GDM1 (cell line): Measurements from ENCODE around the gene TSPEAR.
"Not testable (repeated sequence)": the region's sequence is repeated elsewhere in the genome, so short reads cannot be mapped to it uniquely, and the experiment has no call there.

Experiments
- DNase-seq: peaks from one replicate; lab custom pipeline; 2025; lab: John Stamatoyannopoulos, UW

TSPEAR gene

DNA sequence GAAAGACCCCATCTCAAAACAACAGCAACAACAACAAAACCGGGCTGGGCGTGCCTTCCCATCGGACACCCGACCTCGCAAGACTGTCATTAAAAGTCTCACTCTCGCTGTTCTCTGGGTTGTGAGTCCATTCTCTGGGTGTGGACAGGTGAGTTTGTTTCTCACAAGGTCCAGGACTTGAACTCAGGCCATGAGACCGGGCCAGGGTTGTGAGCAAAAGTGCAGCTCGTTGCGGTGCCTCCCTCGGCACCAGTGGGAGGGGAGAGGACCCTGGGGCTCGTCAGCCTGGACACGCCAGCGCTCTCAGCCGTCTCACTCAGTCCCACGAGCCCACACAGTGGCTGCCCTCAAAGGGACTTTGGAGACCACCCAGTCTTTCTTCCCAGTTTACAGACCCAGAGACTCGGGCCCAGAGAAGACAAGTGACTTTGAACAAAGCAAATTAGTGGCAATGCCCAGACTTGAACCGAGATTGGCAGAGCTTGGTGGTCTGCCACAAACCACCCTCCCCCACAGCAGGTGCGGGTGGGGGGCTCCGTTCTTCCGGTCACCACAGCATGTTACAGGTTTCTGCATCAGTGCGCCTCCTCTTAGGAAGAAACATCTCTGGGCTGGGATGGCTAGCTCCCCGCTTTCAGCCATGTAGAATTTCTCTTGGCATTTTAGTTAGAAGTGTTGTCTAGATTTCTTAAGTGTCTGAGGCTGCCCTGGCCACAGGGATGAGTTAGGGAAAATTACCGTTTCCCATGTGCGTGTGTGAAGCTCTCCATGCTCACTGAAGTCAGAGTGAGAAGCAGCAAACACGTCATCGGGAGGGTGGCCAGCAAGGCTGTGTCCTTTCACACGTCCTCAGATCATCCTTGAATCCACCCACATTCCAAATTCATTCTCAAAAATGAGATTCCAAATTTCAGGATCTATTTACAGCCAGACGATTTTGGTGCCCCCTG is 227.8 kb downstream of the TSPEAR start:
- DNase-seq, result no peak

DNA sequence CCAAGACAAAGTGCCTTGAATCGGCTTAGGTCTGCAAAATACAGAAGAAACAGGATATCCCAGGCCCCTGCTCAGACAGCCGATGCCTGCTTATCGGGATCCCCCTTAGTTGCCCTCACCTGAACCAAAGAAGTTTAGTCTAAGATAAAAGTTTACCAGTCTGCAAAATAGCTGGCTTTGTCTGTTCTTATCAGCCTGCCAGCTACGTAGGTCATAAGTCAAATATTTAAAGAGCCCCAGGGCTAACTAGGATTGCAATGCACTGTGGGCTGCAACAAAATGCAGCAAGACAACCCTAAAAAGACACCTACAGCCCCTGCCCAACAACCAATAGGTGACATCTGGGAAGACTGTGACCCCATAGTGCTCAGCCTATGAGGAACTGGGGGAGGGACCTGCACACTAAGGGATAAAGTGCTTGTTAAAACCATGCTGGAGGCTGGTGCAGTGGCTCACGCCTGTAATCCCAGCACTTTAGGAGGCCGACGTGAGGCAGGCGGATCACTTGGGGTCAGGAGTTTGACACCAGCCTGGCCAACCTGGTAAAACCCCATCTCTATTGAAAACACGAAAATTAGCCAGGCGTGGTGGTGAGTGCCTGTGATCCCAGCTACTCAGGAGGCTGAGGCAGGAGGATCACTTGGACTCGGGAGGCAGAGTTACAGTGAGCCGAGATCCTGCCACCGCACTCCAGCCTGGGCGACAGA is 228.6 kb downstream of the TSPEAR start:
- no peak for DNase-seq

DNA sequence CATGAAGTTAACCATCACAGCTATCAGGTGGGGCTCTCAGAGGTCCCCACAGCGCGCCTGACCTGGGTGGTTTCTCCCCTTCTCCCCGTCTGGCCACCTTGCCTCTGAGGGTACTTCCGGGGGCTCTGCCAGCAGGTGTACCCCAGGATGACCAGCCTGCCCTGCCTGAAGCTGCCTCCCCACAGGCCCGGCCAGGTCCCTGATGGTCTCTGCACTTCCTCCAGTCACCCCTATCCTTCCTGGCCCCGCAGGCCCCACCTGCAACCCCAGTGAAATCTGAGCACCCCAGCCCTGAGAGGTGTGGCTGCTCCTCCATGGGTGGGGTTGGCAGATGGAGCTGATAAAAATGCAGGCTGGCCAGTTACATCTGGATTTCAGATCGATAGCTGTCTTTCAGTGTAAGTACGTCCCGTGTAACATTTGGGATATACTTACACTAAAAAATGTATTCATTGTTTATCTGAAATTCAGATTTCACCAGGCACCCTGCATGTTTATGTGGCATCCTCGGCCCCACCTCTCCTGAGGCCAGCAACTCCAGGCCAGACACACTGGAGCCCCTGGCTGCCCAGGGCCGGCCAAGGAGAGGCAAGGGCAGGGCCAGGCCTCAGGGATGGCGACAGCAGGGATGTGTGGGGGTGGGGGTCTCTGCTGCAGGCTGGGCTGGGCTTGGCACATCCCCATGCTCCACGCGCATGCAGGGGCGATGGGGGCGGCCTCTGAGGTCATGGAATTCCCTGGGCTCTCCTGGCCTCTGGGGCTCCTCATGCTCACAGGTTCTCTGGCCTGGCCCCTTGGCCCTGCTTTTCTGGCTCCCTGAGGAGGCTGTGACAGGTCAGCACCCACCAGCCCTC is 230.9 kb downstream of the TSPEAR start:
- no peak for DNase-seq

DNA sequence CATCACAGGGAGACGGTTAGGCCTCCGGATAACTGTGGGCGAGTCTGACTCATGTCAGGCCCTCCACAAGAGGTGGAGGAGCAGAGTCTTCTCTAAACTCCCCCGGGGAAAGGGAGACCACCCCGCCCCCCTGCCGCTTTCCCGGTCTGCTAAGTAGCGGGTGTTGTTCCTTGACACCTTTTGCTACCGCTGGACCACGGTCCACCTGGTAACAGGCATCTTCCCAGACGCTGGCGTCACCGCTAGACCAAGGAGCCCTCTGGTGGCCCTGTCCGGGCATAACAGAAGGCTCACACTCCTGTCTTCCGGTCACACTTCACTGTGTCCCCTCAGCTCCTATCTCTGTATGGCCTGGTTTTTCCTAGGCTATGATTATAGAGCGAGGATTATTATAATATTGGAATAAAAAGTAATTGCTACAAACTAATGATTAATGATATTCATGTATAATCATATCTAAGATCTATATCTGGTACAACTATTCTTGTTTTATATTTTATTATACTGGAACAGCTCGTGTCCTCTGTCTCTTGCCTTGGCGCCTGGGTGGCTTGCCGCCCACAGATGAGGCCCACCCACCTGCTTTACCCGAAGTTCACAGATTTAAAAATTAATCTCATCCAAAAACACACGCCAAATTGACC is 231.7 kb downstream of the TSPEAR start:
- DNase-seq, result not testable (repeated sequence)

DNA sequence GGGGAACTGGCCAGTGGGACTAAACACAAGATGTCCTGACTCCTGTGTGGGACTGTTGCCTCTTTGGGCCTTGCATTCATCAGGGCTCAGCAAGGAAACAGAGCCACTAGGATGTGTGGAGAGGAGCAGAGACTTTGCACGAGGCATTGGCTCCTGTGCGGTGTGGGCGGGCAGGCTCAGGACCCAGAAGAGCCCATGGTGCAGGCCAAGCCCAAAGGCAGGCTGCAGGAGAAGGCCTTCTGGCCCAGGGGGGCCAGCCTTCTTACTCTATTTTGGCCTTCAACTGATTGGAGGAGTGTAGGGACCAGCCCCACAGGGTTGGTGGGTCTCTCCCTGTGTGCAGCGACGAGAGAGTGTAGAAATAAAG is 232.6 kb downstream of the TSPEAR start:
- no peak for DNase-seq

DNA sequence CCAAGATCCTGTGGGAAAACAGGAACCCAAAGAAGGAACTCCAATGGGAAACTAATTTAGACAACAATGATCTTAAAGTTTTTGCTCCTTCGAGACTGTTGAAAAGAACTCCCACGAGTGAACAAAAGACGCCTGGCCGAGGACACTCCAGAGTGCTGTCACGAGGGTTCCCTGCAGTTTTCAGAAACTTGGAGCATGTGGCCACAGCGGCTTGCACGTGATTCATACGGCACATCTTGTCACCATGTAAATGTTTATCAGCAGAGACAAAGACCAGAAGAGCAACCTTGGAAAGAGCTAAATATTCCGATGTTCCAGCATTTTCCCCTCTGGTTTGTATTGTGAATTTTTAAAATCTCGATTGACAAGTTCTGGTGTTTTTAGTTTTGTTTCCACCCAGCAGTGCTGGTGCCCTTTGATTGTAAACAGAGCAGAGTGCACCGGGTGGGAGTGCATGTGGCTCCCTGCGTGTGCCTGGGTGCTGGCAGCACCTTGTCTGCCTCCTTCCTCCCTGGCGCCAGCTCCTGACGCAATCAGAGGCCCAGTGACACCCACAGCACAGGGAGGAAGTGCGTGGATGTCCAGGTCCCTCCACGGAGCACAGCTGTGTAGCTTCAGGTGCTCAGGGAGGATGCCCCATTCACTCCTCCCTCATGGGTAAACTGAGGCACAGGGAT is 233.1 kb downstream of the TSPEAR start:
- DNase-seq, result no peak

DNA sequence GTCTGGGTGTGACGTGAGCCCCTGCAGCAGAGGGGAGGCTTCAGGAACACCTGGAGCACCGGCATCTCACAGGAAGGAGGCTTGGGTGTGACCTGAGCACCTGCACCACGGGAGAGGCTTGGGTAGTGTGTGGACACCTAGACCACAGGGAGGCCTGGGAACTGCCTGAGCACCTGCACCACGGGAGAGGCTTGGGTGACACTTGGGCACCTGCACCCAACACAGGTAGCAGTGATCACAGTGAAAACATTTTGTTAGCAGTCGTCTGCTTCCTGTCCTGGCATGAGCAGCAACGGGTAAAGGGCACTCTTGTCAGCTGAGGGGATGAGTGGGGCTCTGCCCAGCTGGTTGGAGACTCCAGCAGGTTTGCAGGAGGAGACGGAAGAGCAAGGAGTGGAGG is 233.7 kb downstream of the TSPEAR start:
- no peak for DNase-seq

DNA sequence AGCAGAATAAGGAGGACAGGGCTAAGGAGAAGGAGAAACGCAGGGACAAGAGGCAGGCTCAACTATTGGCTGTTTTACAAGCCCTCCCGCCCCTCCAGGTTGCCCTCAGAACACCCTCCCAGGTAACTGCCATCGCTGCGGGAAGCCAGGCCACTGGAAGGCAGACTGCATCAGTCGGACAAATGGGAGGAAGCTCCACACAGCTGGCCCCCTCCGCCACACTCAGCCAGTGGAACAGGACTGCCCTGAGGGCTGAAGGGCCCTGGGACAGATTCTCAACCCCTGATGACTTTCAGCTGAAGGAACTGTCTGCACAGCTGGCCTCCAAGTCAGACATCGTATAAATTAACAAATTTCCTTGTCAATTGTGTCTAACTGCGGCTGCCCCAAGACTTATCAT is 234.2 kb downstream of the TSPEAR start:
- no peak for DNase-seq

DNA sequence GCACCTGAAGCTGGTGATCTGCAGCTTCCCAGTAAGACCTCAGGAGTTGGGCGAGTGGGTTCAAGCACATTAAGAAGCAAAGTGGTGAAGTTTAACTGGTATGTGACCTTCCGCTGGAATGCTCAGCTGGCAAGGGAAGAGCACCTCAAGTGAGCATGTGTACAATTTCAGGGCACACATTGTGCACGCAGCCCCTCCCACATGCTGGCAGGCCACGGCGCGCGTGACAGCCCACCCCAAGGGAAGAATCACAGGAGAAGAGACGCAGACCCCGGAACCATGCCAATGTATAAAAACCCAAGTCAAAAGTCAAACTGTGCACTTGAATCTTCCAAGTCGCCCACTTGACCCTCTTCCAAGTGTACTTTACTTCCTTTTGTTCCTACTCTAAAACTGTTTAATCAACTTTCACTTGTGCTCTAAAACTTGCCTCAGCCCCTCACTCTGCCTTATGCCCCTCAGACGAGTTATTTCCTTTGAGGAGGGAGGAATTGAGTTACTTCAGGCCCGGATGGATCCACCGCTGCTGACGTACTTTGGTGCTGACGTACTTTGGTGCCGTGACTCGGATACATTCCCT is 236.0 kb downstream of the TSPEAR start:
- DNase-seq, result no peak

DNA sequence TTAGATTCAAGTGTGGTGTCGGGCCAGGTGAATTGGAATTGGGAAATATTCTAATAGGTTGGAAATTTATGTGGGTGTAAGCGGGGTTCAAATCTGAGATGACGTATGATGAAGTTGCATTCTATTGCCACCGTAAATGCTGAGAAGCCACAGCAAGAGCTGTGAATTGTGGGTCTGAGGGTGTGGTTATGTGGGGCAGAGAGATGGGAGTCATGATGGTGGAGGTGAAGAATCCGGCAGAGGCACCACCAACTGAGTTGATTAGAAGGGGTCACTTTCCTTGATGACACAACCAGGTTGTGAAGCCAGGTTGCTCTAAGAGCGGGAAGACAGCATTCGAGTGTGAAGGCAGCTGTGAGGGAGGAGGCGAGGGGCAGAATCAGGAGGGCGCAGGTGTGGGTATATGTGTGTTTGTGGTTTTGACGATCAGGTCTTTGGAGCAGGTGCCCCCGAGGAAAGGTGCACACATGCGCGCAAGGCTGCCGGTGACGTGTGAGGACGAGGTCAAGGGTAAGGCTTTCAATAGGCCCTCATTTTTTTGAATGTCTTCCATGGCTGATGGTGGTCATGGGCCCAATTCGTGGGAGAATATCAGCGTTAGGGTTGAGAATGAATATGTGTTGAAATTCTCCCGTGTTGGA is 237.3 kb downstream of the TSPEAR start:
- DNase-seq, result no peak

DNA sequence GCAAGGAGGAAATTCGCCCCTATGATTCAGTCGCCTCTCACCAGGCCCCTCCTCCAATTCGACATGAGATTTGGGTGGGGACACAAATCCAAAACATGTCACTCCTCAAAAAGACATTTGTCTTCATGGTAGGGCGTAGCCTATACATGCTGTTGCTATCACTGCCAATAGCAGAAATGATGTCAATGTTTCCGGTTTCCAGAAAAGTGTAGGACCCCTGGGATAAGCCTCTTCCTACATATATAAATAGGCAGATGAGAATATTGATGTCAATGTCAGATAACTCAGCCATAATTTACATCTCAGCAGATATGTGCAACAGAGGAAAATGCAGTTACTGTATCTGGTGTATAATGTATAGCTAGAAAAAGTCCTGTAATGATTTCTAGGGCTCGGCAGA is 239.4 kb downstream of the TSPEAR start:
- DNase-seq, result no peak

DNA sequence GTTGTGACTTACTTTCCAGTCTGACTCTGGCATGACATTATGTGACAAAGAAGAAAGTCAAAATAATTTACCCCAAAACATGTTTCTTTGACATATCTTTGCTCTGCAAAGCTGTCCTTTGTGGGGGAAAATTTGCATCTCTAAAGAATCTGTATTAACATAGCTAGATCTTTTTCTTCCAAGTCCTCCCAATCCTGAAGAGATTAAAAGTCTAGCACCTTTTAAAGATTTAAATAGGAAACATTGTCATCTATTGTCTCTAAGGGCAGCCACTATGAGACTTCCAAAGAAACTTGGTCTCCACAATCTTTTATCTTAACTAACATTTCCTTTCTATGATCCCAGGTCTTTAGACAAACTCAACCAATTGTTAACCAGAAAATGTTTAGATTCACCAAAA is 240.0 kb downstream of the TSPEAR start:
- no peak for DNase-seq

DNA sequence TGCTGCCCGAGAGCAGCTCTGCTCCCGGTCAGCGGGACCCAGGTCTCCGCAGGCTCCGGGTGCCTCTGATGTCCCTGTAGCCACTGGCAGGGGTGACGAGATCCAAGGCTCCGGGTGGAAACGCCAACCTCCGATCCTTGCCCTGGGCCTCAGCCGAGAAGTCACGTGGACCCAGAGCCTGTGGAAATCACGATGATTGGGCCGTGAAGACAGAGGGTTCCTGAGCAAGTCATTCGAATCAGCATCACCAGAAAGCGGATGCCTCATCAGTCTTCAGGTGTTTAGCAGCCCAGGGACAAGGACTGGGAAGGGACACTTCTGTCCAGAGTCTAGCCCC is 243.5 kb downstream of the TSPEAR start:
- DNase-seq, result no peak

DNA sequence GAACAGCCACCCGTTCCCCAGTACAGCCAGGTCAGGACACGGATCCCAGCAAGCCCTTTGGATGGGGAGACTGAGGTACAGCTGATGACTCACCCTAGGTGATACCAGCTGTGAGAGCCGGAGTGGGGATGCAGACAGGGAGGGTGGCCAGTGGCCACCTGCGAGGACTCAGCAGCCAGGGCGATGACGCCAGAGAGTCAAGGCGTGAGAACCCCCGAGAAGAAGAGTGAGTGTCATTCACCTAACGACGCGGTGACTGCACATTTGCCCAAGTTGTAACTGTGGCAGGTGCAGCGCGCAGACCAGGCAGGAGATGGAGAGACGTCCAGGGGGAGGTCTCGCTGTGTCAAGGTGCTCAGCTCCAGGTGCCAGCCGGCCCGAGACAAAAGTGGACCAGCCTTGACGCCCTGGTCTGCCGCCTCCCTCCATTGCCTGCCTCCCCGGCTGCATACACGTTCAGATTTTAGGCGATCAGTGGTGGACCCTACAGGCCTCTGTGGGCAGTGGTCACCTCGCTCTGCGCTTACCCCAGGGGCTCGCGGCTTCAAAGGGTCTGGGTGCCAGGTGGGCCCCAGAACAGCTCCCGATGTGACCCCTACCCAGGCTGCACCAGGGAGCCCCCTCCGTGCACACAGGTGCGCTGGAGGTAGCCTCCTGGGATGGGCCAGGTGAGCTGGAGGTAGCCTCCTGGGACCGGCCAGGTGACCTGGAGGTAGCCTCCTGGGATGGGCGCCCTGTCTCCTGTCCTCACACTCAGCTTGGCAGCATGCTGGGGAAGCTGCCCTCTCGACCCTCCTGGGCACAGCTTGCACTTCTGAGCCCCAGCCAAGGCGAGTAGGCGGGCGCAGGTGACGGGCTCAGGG is 244.1 kb downstream of the TSPEAR start:
- DNase-seq, result no peak

DNA sequence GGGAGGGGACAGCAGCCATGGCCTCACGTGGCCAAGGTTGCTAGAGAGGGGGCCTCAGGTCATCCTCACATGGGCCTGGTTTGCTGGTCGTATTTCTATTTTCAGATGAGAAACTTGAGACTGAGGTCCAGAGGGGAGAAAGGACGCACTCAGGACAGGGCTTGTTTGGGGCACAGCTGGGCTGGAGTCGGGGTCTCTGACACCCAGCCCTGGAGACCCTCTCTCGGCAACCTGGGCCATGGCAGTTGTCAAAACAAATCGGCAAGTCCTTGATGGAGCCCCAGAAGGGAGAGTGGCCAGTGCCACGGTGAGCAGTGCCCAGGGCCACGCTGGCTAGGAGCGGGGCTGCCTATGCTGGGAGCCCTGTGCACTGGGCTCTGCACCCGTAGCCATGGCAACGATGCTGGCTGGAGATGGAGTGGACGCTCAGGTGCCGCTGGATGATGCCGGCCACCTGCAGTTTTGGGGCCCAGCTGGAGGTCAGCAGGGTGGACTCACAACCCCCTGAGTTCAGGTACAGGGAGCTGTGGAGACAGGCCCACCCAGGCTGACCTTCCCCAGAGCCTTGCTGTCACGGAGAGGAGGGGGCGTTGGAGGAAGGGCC is 244.9 kb downstream of the TSPEAR start:
- no peak for DNase-seq

DNA sequence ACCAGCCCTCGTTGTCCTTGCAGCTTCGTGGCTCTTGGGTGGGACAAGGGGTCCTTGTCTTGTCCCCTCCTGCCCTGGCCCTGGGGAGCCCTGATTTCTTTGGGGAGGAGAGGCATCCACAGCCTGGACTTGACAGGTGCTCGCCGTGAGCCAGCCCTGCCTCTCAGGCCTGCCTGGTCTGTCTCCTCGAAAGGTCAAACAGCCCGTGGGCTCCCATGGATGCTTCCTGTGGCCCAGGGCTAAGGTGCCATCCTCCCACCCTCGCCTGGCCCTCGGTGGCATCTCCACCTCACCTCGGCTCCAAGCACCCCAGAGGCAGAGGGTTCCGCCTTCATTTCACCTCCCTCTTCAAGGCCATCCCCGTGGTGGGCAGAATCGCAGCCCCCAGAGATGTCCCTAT is 247.0 kb downstream of the TSPEAR start:
- no peak for DNase-seq

DNA sequence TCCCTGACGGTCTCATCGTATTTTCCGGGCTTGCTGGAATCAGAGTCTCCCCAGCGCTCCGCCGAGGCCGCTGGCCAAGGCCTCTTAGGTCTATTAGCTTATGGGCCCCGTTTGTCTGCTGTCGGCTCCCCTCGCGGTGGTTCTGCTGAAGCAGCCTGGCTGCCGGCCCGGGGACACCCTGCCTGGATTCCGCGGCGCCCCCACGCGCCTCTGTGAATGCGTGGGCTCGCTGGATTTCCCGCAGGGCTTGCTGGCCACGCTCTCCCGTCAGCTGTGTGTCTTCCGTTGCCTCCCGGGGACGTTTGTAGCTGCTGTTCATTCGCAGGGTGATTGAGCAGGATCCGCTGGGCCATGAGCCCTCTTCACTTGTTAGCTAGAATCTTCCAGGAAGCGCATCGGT is 247.6 kb downstream of the TSPEAR start:
- DNase-seq, result no peak

DNA sequence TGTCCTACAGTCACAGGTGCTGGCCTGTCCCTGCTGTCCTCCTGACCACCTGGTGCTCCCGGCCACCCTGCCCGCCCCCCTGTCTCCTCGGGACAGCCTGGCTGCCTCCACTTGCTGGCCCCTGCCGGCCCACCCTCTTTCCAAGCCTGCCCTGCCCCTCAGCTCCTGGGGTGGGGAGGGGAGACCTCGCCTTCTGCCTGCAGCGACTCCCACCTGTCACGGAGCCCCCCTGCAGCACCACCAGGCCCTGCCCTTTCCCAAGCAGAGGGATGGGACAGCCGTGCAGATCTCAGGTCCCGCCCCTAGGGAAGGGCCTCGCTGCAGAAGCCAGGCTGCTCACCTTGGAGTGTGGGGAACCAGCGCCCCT is 248.6 kb downstream of the TSPEAR start:
- DNase-seq, result no peak

DNA sequence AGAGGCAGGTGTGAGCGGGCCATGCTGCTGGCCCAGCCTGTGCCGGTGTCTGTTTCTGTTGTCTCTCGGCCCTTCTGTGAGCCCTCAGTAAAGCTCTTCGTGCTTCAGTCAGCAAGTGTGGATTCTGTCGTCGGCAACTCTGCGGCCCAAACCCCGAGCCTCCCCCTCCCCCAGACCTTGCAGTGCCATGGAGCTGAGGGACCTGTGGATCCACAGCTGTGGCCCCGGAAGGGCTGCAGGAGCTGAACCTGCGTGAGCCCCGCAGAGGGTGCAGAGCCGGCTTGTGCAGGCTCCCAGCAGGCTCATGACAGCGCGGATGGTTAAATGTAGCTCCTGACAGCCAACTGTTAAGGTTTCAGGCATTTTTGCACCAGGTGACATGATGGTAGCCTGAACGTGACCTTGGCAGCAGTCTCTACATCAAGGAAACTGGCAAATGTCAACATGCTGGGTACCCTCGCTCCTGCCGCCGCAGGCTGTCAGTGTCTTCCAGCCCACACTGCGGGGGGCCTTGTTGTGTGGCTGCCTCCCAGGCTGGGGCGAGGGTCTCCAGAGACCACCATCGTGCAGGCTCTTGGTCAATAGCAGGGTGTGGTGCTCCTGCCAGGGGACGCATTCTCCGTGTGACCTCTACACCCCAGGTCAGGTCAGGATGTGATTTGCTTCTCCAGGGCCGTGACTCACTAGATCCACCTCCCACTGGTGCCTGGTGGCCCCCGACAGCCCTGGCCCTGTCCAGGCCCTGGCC is 249.1 kb downstream of the TSPEAR start:
- DNase-seq, result no peak
